GM18951 (cell line): ENCODE data around the gene CDH15.
"Not testable (repeated sequence)": the region's sequence is repeated elsewhere in the genome, so short reads cannot be mapped to it uniquely, and the experiment has no call there.

Experiments
- POLR2A ChIP-seq: IDR thresholded peaks from 4 replicates; pipeline ENCODE4 v1.6.1; 2011; ENCODE audit warnings: mild to moderate bottlenecking; ENCODE audit not compliant: insufficient read length, insufficient read depth; ENCODE audit errors: extremely low read depth
- in situ Hi-C: fragments of 300-500 bp; cut with MboI; formaldehyde crosslinking; loops from one replicate; pipeline ENCODE4 v1.12.0; 2022; ENCODE audit warnings: low sequenced_read_pairs, mixed read lengths, inconsistent platforms; ENCODE audit not compliant: unreplicated experiment

CDH15 gene

GRCh38 chr16:89184933-89185794 is 13.6 kb downstream of the CDH15 start:
- no peak for TF ChIP-seq POLR2A
- in situ Hi-C loops = no loop called here

- in situ Hi-C loops = not testable (repeated sequence)
These were observed 14.5 kb downstream of the CDH15 start for GRCh38 chr16:89185887-89186592.

GRCh38 chr16:89186593-89187031 is 15.1 kb downstream of the CDH15 start:
- in situ Hi-C loops = not testable (repeated sequence)

- in situ Hi-C loops = no loop called here
- TF ChIP-seq POLR2A = no peak
These were observed 15.7 kb downstream of the CDH15 start for GRCh38 chr16:89187032-89187769.

GRCh38 chr16:89187770-89188392 is 16.3 kb downstream of the CDH15 start:
- TF ChIP-seq POLR2A = no peak
- in situ Hi-C loops = no loop called here

- in situ Hi-C loops = not testable (repeated sequence)
These were observed 17.2 kb downstream of the CDH15 start for GRCh38 chr16:89188471-89189357.

GRCh38 chr16:89189358-89190025 is 17.9 kb downstream of the CDH15 start:
- TF ChIP-seq POLR2A = no peak
- in situ Hi-C loops = no loop called here

- TF ChIP-seq POLR2A = no peak
- in situ Hi-C loops = no loop called here
These were observed 18.8 kb downstream of the CDH15 start for GRCh38 chr16:89190150-89190958.

GRCh38 chr16:89191033-89191900 is 19.7 kb downstream of the CDH15 start:
- in situ Hi-C loops = no loop called here
- no peak for TF ChIP-seq POLR2A

GRCh38 chr16:89191901-89192185 is 20.3 kb downstream of the CDH15 start:
- TF ChIP-seq POLR2A = no peak
- in situ Hi-C loops = no loop called here

GRCh38 chr16:89192186-89192955 is 20.8 kb downstream of the CDH15 start:
- in situ Hi-C loops = not testable (repeated sequence)
